ENCODE results near the gene TBX1.

Gene TBX1

DNA sequence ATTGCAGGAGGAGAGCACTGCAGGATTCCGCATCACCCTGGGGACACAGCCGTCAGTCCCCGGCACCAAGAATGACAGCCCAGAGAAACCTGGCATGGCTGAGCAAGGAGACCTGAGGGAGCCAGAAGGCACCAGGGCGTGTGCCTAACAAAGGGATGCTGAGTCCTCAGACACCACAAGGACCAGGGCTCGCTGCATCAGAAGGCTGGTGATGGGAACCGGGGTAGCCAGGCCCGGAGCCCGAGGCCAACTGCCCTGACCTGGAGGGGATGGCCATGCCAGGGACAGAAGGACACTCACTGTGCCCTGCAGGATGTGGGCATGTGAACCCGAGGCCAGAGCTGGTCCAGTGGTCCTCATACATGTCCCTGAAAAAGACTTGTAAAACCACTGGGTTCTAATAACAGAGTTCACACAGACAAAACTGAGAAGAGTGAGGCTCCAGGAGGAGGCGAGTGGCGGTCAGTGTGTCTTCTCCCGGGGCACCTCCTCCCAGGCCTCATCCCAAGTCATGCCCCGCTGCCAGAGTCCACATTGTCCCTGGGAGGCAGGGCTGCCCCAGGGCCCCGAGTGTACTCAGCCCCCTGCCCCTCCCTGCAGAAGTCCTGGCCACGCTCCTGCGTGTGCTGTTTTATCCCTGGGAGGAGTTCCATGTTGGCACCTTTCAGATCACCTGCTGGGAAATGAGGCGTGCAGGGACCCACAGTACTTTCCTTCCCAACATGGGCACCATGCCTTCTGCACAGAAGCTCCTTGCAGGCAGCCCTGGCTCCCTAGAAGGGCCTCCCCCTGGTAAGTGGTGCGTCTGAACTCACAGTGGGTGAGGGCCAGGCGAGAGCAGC, 42.5 kb downstream of the TBX1 start:
- H3K4me1 ChIP-seq (ENCODE audit: insufficient read depth, low read length) = no peaks in the 10 kb centered on the region
- no peaks in the 10 kb centered on the region for H3K9me3 ChIP-seq (ENCODE audit: low read length)
- no peak overlapping the region for H3K4me3 ChIP-seq (ENCODE audit: low read depth in 1 of 2, low read length in 2 of 2)
- no peak overlapping the region for H3K9ac ChIP-seq (ENCODE audit: low read length)
- no peaks in the 10 kb centered on the region for H3K27me3 ChIP-seq (ENCODE audit: control insufficient read depth in 1 of 2, insufficient read depth in 2 of 2, low read length in 2 of 2)
- H3K36me3 ChIP-seq (ENCODE audit: insufficient read depth, low read length) = no peaks in the 10 kb centered on the region
- no peak overlapping the region for H3K27ac ChIP-seq (ENCODE audit: low read depth, low read length)

DNA sequence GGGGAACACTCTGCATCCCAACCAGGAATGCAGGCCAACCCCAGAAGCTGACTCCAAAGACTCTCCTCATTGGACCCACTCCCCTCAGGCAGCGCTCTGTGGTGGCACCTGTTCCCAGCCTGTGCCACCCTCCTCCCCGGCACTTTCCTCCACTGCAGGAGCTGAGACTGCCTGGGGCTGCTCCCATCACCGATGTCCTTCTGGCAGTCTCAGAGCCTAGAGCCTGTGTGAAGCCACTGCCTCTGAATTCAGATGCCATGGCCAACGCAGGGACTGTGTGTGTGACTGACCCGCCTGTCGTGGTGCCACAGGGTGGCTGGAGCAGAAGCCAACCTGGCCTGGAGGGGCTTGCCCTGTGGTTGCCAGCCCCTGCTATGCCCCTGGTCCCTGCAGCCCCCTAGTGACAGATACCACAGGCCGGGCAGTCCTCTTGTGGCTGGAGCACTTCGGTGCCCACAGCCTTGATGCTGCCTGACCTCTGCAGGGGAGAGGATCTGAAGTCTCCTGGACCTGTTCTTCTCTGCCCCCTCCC, 43.2 kb downstream of the TBX1 start:
- Histone ChIP-seq H3K9ac (ENCODE audit: low read length) (no peak overlapping the region), H3K9me3 (ENCODE audit: low read length) (no peaks in the 10 kb centered on the region), H3K4me3 (ENCODE audit: low read depth in 1 of 2, low read length in 2 of 2) (no peak overlapping the region), H3K4me1 (ENCODE audit: insufficient read depth, low read length) (no peaks in the 10 kb centered on the region), H3K36me3 (ENCODE audit: insufficient read depth, low read length) (no peaks in the 10 kb centered on the region), H3K27ac (ENCODE audit: low read depth, low read length) (no peak overlapping the region), H3K27me3 (ENCODE audit: control insufficient read depth in 1 of 2, insufficient read depth in 2 of 2, low read length in 2 of 2) (no peaks in the 10 kb centered on the region)

DNA sequence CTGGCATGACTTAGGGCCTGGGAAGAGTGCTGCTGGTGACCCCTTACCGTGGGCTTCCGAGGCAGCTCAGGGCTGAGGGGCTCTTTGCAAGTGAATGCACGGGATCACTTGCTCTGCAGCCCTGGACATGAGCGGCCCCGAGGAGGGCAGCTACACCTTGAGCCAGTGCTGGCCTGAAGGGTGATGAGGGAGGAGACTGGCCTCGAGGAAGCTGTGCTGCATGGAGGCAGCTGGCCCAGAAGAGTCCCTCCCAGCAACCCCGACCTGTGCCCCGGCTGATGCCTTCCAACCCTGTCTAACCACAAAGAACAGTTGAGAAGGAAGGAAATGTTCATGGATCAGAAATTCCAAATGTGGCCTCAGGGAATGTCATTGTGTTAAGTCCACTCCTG, 45.2 kb downstream of the TBX1 start:
- Histone ChIP-seq H3K9ac (ENCODE audit: low read length) (no peak overlapping the region), H3K36me3 (ENCODE audit: insufficient read depth, low read length) (no peaks in the 10 kb centered on the region), H3K27ac (ENCODE audit: low read depth, low read length) (no peak overlapping the region), H3K4me3 (ENCODE audit: low read depth in 1 of 2, low read length in 2 of 2) (no peak overlapping the region), H3K27me3 (ENCODE audit: control insufficient read depth in 1 of 2, insufficient read depth in 2 of 2, low read length in 2 of 2) (no peaks in the 10 kb centered on the region), H3K4me1 (ENCODE audit: insufficient read depth, low read length) (no peaks in the 10 kb centered on the region), H3K9me3 (ENCODE audit: low read length) (no peaks in the 10 kb centered on the region)

DNA sequence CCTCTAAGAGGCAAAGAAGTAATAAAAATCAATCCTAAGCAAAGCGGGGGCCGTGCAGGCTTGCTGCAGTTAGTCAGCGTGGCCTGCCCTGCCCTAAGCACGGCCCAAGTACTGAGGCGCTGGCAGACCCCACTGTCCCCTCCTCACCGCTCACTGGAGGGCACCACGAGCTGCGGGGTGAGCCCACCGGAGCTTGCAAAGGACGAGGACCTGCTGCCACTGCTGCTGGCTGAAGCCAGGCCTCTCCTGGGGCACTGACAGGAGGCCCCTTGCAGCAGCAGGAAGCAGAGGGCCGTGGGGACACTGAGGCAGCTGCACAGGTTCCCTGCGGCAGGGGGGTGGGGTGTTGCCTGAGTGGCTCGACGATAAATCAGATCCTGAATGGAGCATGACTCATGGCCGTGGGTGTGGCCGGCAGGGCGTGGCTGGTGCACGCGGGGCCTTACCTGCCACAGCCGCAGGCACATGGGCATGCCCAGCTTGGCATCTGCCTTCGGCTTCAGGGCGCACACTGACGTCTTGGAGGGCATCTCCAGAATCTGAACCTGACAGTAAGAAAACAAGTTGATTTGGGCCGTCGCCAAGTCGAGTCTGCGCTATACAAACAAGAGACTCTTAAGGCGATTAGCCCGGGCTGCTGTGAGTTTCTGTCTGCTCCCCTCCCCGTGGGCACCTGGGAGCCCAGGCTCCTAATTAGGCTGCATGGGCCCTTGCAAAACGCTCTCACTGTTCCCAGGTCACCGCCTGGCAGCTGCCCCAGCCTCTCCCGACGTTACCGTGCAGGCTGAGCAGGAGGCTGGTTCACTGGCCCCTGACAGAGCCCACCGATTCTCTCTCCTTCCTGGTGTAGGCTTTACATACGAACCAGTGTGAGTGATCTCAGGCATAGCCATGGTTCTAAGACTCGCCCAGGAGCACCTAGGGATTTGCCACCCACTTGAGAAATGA, 45.9 kb downstream of the TBX1 start:
- no peaks in the 10 kb centered on the region for H3K27me3 ChIP-seq (ENCODE audit: control insufficient read depth in 1 of 2, insufficient read depth in 2 of 2, low read length in 2 of 2)
- H3K9ac ChIP-seq (ENCODE audit: low read length) = no peak overlapping the region
- H3K4me3 ChIP-seq (ENCODE audit: low read depth in 1 of 2, low read length in 2 of 2) = no peak overlapping the region
- H3K9me3 ChIP-seq (ENCODE audit: low read length) = no peaks in the 10 kb centered on the region
- H3K36me3 ChIP-seq (ENCODE audit: insufficient read depth, low read length) = no peaks in the 10 kb centered on the region
- no peak overlapping the region for H3K27ac ChIP-seq (ENCODE audit: low read depth, low read length)
- no peaks in the 10 kb centered on the region for H3K4me1 ChIP-seq (ENCODE audit: insufficient read depth, low read length)

DNA sequence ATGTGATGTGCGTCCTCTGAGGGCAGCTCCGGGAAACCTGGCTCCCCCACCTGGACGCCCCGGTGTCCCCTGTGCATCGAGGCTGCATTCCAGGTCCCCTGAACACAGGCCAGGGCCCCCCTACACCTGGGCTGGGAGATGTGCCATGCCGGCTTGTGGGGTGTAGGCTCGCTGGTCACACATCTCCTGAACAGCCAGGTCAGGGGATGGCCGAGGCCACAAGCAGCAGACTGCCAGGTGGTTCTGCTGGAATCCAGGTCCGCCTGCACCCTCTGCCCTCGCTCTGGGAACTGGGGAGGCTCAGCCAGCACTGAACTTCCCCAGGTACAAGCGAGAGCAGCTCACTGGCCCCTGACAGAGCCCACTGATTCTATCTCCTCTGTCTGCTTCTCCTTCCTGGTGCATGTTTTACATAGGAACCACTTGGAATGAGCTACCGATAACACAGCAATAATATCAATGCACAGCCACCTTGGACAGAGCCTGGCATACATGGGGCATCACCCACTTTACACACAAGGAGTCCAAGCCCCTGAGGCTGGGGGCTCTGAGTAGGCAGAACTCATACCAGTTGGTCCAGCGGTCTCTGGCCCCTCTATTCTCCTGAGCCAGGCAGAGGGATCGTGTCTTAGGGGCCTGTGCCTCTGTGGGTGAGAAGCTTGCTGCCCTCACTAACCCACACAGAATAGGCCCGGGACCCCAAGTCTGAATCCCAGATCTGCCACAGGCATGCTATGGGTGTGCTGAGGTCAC, 46.8 kb downstream of the TBX1 start:
- no peaks in the 10 kb centered on the region for H3K27me3 ChIP-seq (ENCODE audit: control insufficient read depth in 1 of 2, insufficient read depth in 2 of 2, low read length in 2 of 2)
- H3K9ac ChIP-seq (ENCODE audit: low read length) = no peak overlapping the region
- no peaks in the 10 kb centered on the region for H3K36me3 ChIP-seq (ENCODE audit: insufficient read depth, low read length)

DNA sequence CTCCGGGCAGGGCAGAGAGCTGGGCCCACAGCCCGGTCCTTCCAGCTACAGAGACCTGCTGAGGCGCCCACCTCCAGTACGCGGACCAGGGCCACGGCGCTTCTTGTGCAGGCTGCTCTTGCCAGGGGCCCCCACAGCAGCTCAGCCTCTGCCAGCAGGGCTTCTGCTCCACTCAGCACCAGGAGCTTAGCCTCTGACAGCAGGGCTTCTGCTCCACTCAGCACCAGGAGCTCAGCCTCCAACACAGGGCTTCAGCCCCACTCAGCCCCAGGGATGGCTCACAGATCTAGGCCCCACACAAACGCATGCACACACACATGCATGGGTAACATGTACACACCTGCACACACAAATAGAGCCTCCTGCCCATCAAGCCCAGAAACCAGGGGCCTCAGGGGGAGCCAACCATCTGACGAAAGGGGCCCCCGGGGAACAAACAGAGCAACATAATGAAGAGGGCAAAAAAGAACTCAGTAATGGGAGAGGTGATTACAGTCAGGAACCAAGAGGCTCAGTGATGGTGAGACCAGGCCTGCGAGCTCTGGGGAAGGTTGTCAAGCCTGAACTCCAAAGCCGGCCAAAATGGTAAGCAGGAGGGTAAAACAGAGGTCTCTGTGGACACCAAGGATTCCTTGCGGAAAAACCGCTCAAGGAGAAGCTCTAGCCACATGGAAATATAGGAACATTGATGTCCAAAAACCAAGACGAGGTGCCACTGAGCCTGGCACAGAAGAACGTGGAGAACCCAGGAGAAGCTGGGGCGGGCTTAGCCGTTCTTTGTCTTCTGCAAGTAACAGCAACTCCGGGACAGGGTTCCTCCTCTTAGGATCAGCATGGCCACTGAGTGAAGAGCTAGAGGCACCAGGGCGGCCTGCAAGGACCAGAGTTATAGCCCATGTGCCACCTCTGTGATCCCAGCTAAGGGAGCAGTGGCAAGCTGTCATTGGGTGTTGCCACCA, 47.6 kb downstream of the TBX1 start:
- Histone ChIP-seq H3K9ac (ENCODE audit: low read length) (no peak overlapping the region), H3K4me1 (ENCODE audit: insufficient read depth, low read length) (no peaks in the 10 kb centered on the region), H3K9me3 (ENCODE audit: low read length) (no peaks in the 10 kb centered on the region), H3K4me3 (ENCODE audit: low read depth in 1 of 2, low read length in 2 of 2) (no peak overlapping the region), H3K27ac (ENCODE audit: low read depth, low read length) (no peak overlapping the region), H3K36me3 (ENCODE audit: insufficient read depth, low read length) (no peaks in the 10 kb centered on the region), H3K27me3 (ENCODE audit: control insufficient read depth in 1 of 2, insufficient read depth in 2 of 2, low read length in 2 of 2) (no peaks in the 10 kb centered on the region)

More for the DNA sequence above, 46.8 kb downstream of the TBX1 start:
- Histone ChIP-seq H3K27ac (ENCODE audit: low read depth, low read length) (no peak overlapping the region), H3K4me1 (ENCODE audit: insufficient read depth, low read length) (no peaks in the 10 kb centered on the region), H3K4me3 (ENCODE audit: low read depth in 1 of 2, low read length in 2 of 2) (no peak overlapping the region), H3K9me3 (ENCODE audit: low read length) (no peaks in the 10 kb centered on the region)

DNA sequence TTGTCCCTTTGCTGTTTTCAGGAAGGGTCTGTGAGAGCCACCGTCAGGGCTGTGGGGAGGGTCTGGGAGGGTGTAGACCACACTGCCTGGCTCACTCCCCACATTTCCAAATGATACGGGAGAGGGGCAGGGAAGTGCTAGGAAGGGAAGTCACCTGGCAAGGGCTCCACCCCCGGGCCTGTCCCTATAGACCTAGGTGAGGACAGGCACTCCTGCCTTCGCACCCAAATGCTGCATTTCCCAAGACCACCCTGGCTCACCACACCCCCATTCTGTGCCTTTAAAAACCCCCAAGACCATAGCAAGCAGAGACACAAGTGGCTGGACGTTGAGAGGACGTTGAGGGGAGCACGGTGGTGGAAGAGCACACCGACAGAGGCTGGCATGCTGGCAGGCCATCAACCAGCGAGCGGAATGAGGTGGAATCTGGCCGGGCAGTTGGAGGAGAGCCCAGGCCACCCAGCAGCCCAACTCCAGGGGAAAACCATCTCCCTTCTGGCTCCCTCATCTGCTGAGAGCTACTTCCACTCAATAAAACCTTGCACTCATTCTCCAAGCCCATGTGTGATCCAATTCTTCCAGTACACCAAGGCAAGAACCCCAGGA, 48.4 kb downstream of the TBX1 start:
- no peaks in the 10 kb centered on the region for H3K9me3 ChIP-seq (ENCODE audit: low read length)
- no peaks in the 10 kb centered on the region for H3K4me1 ChIP-seq (ENCODE audit: insufficient read depth, low read length)
- H3K27ac ChIP-seq (ENCODE audit: low read depth, low read length) = no peak overlapping the region
- no peak overlapping the region for H3K4me3 ChIP-seq (ENCODE audit: low read depth in 1 of 2, low read length in 2 of 2)
- no peaks in the 10 kb centered on the region for H3K36me3 ChIP-seq (ENCODE audit: insufficient read depth, low read length)
- no peak overlapping the region for H3K9ac ChIP-seq (ENCODE audit: low read length)
- H3K27me3 ChIP-seq (ENCODE audit: control insufficient read depth in 1 of 2, insufficient read depth in 2 of 2, low read length in 2 of 2) = no peaks in the 10 kb centered on the region

DNA sequence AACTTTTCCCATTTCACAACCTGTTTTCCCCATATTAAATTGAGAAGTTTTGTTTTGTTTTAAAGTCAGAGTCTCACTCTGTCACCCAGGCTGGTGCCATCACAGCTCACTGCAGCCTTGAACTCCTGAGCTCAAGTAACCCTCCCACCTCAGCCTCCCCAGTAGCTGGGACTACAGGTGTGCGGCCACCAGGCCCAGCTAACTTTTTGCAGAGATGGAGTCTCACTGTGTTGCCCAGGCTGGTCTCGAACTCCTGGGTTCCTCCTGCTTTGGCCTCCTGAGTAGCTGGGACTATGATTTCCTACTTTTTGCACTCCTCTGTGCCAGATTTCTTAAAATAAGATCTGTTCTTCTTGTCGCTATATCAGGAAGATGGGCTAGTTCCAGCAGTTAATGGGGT, 49.2 kb downstream of the TBX1 start:
- Histone ChIP-seq H3K27me3 (ENCODE audit: control insufficient read depth in 1 of 2, insufficient read depth in 2 of 2, low read length in 2 of 2) (no peaks in the 10 kb centered on the region), H3K9ac (ENCODE audit: low read length) (no peak overlapping the region), H3K4me1 (ENCODE audit: insufficient read depth, low read length) (no peaks in the 10 kb centered on the region)

DNA sequence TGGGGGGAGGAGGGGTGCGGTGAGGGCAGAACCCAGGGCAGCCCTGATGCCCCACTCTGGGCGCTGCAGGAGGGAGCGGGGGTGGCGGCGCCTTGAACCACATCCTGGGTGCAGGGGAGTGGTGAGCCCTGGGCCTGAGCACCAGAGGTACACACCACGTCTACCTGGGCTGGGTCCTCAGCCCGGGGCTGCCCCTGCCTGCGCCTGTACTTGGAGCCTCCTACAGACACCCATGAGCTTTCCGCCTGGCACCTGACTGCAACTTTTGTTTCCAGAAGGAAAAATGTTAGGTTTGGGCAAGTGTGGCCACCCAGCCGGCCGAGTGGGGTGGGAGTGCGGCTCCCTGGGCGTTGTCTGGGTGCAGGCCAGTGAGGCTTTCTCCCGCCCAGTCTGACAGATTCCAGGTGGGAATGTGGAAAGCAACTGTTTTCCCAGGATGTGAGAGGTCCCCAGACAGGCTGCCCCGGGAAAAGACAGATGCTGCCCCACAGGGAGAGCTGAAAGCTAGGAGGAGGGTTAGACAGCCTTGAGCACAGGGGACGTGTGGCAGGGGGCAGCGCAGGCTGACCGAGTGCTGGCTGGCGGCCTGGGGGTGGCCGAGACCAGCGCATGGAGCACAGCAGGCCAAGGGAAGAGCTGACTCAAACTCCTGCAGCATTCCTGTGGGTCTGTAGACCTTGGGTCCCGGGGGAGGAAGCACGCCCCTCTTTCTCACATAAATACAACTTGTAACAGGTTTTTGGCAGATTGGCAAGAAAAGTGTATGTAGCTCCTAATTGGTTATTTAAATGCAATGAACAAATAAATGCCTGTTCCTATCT, 50.0 kb downstream of the TBX1 start:
- Histone ChIP-seq H3K36me3 (ENCODE audit: insufficient read depth, low read length) (no peaks in the 10 kb centered on the region), H3K4me1 (ENCODE audit: insufficient read depth, low read length) (no peaks in the 10 kb centered on the region), H3K27me3 (ENCODE audit: control insufficient read depth in 1 of 2, insufficient read depth in 2 of 2, low read length in 2 of 2) (no peaks in the 10 kb centered on the region), H3K9ac (ENCODE audit: low read length) (no peak overlapping the region), H3K27ac (ENCODE audit: low read depth, low read length) (no peak overlapping the region), H3K4me3 (ENCODE audit: low read depth in 1 of 2, low read length in 2 of 2) (no peak overlapping the region), H3K9me3 (ENCODE audit: low read length) (no peaks in the 10 kb centered on the region)

More for the DNA sequence above, 49.2 kb downstream of the TBX1 start:
- Histone ChIP-seq H3K36me3 (ENCODE audit: insufficient read depth, low read length) (no peaks in the 10 kb centered on the region), H3K9me3 (ENCODE audit: low read length) (no peaks in the 10 kb centered on the region), H3K27ac (ENCODE audit: low read depth, low read length) (no peak overlapping the region), H3K4me3 (ENCODE audit: low read depth in 1 of 2, low read length in 2 of 2) (no peak overlapping the region)

Data from muscle layer of colon (tissue), 2 donors.